Endothelial cell of umbilical vein (primary cell): Measurements from ENCODE around the gene NR0B2. TPM values are rescaled to one million over a fixed set of nuclear protein-coding genes. Genes with fewer than 3 reads are reported as not detected.

ENCODE experiments used
- BruUV-seq: library from RNA; stranded (reverse); fragments of 400-500 nt; replicated peaks from 2 replicates; lab custom pipeline; 2021; lab: Mats Ljungman, UMichigan
- CTCF ChIA-PET: fragments of 300-600, 350-600 bp; sonication (Branson Sonifier 250); formaldehyde crosslinking; loops from one replicate; lab custom pipeline; 2021; ENCODE audit warnings: antibody characterized with exemption, inconsistent platforms; lab: Charles Lee
- POLR2A ChIA-PET: fragments of 300-600, 350-600 bp; sonication (Branson Sonifier 250); formaldehyde crosslinking; loops from one replicate; lab custom pipeline; 2021; ENCODE audit warnings: antibody characterized with exemption, inconsistent platforms; lab: Charles Lee
- DNase-seq: peaks from one replicate; pipeline ENCODE4 v3.0.0-alpha.2; 2011; ENCODE audit warnings: low read depth, low spot score
- FAIRE-seq: peaks from 2 replicates; lab custom pipeline; 2011; peaks lifted over from hg19 to GRCh38; lab: Jason Lieb, UNC
- H2AFZ ChIP-seq: 2 replicates; pipeline ENCODE4 v1.6.0; 2012; ENCODE audit warnings: low read depth, low read length, control low read depth, inconsistent platforms
- H3K27ac ChIP-seq: 2 replicates; pipeline ENCODE4 v1.5.1; 2011; ENCODE audit warnings: low read depth, mild to moderate bottlenecking, control low read depth, low read length, moderate library complexity; ENCODE audit not compliant: insufficient read depth
- H3K27me3 ChIP-seq, 2 experiments: 2 replicates each; pipeline versions ENCODE4 v1.6.0 to v1.6.1; 2011; ENCODE audit warnings: low read length in 2 of 2, mixed read lengths in 1 of 2; ENCODE audit not compliant: control insufficient read depth in 2 of 2, insufficient read depth in 2 of 2
- H3K36me3 ChIP-seq, 2 experiments: 2 replicates in 1 of 2; 3 replicates in 1 of 2; pipeline ENCODE4 v1.5.1; 2011; ENCODE audit warnings: low read length in 2 of 2, mild to moderate bottlenecking in 1 of 2, moderate library complexity in 1 of 2; ENCODE audit not compliant: control insufficient read depth in 2 of 2, insufficient read depth in 2 of 2; ENCODE audit errors: extremely low read depth in 1 of 2
- H3K4me1 ChIP-seq: 3 replicates; pipeline ENCODE4 v1.5.1; 2011; ENCODE audit warnings: mild to moderate bottlenecking, low read length; ENCODE audit not compliant: control insufficient read depth, insufficient read depth; ENCODE audit errors: extremely low read depth
- H3K4me2 ChIP-seq: 2 replicates; pipeline ENCODE4 v1.6.1; 2011; ENCODE audit warnings: low read length, control low read depth, mixed read lengths; ENCODE audit not compliant: insufficient read depth
- H3K4me3 ChIP-seq, 3 experiments: fragments of 200-600 bp in 1 of 3; sonication (generic), shearing (Covaris generic) in 1 of 3; replicated peaks in 1 of 3; 2 replicates each; pipeline ENCODE4 v1.5.1; 2011 to 2016; ENCODE audit warnings: control low read depth in 3 of 3, low read length in 3 of 3, mild to moderate bottlenecking in 2 of 3, inconsistent platforms in 1 of 3, low read depth in 1 of 3, moderate library complexity in 1 of 3; ENCODE audit not compliant: insufficient read depth in 1 of 3
- H3K79me2 ChIP-seq: 2 replicates; pipeline ENCODE4 v1.6.0; 2012; ENCODE audit warnings: low read length, inconsistent platforms; ENCODE audit not compliant: control insufficient read depth, insufficient read depth
- H3K9ac ChIP-seq: replicated peaks from 2 replicates; pipeline ENCODE3; 2011; ENCODE audit warnings: low read length, control low read depth; ENCODE audit not compliant: insufficient read depth; ENCODE audit errors: extremely low read depth
- H3K9me1 ChIP-seq: replicated peaks from 3 replicates; pipeline ENCODE4 v1.6.0; 2011; ENCODE audit warnings: mild to moderate bottlenecking, low read length; ENCODE audit not compliant: control insufficient read depth, insufficient read depth; ENCODE audit errors: extremely low read depth
- H3K9me3 ChIP-seq: replicated peaks from 2 replicates; pipeline ENCODE4 v1.5.1; 2012; ENCODE audit warnings: low read length, inconsistent platforms; ENCODE audit not compliant: control insufficient read depth, insufficient read depth
- H4K20me1 ChIP-seq: replicated peaks from 2 replicates; pipeline ENCODE3; 2011; ENCODE audit warnings: mild to moderate bottlenecking, low read length; ENCODE audit not compliant: control insufficient read depth, insufficient read depth; ENCODE audit errors: extremely low read depth
- CTCF ChIP-seq, 2 donors: IDR thresholded peaks; 1 replicate in 1 of 2; 2 replicates in 1 of 2; pipeline ENCODE4 v1.5.1; 2011; ENCODE audit warnings: low read length in 2 of 2, mild to moderate bottlenecking in 2 of 2, moderate library complexity in 2 of 2, control low read depth in 1 of 2, inconsistent platforms in 1 of 2, low read depth in 1 of 2; ENCODE audit not compliant: insufficient read depth in 1 of 2; ENCODE audit errors: extremely low read depth in 1 of 2
- EZH2 ChIP-seq: IDR thresholded peaks from 2 replicates; pipeline ENCODE4 v1.6.1; 2012; ENCODE audit warnings: borderline replicate concordance, low read depth, mild to moderate bottlenecking, moderate library complexity, low read length, inconsistent platforms; ENCODE audit not compliant: severe bottlenecking
- FOS ChIP-seq: IDR thresholded peaks from 2 replicates; pipeline ENCODE4 v1.6.1; 2011; ENCODE audit warnings: mild to moderate bottlenecking, low read length, moderate library complexity, borderline replicate concordance; ENCODE audit not compliant: insufficient read depth
- GATA2 ChIP-seq: IDR thresholded peaks from 2 replicates; pipeline ENCODE4 v1.7.0; 2011; ENCODE audit warnings: low read depth, mild to moderate bottlenecking, moderate library complexity, mixed read lengths, low read length; ENCODE audit not compliant: insufficient read length, insufficient read depth
- JUN ChIP-seq: IDR thresholded peaks from 2 replicates; pipeline ENCODE4 v1.6.1; 2011; ENCODE audit warnings: borderline replicate concordance, low read depth; ENCODE audit not compliant: insufficient read length, insufficient read depth
- MAX ChIP-seq: IDR thresholded peaks from 2 replicates; pipeline ENCODE4 v1.6.1; 2011; ENCODE audit not compliant: insufficient read depth, insufficient read length
- MYC ChIP-seq: IDR thresholded peaks from one replicate; pipeline ENCODE4 v1.6.1; 2011; ENCODE audit warnings: mild to moderate bottlenecking, low read depth, low read length
- POLR2A ChIP-seq: IDR thresholded peaks from 2 replicates; pipeline ENCODE4 v1.6.1; 2012; ENCODE audit warnings: low read depth, mild to moderate bottlenecking, control low read depth, low read length
- POLR2AphosphoS5 ChIP-seq: IDR thresholded peaks from 2 replicates; pipeline ENCODE4 v1.6.1; 2012; ENCODE audit warnings: low read depth, mild to moderate bottlenecking, control low read depth, low read length, moderate library complexity; ENCODE audit not compliant: insufficient read depth
- dilution Hi-C: fragments of 300-500 bp; cut with MboI; formaldehyde crosslinking; loops from one replicate; pipeline ENCODE4 v1.15.0; 2019; ENCODE audit warnings: low sequenced_read_pairs; ENCODE audit not compliant: extremely low pct_ligation_motif_present
- intact Hi-C: fragments of 100-400 bp; cut with micrococcal nuclease; formaldehyde crosslinking; loops from one replicate; pipeline ENCODE4 v1.10.0; 2022
- polyA plus RNA-seq, 4 experiments: library from polyadenylated mRNA; depleted of rRNA in 3 of 4; stranded (reverse) in 3 of 4; unstranded in 1 of 4; fragments of >200 nt; gene quantifications; 2 replicates each; pipeline versions ENCODE4 v1.2.1 to v1.2.3, GENCODE V29; 2011 to 2012; ENCODE audit warnings: missing spikeins in 1 of 4
- total RNA-seq: library from RNA; stranded (reverse); gene quantifications from 2 replicates; pipeline ENCODE4 v1.2.3, GENCODE V29; 2021

The NR0B2 gene
- total and polyA plus RNA-seq, 2 donors (not counting 3 experiments of a cell fraction or from before 2014, with no cell fraction given) = not detected

- POLR2A ChIA-PET = no interaction called here
- intact Hi-C loops = no loop called here
Measured at GRCh38 chr1:26936823-26937222, 23.0 kb upstream of the NR0B2 start.

More at GRCh38 chr1:26936823-26937222, 23.0 kb upstream of the NR0B2 start:
- no peaks in the 10 kb centered on the region for H4K20me1 ChIP-seq
- peaks cover 0 to 15% of the 10 kb centered on the region in 2 experiments for H3K36me3 ChIP-seq
- no TSS peak for BruUV-seq
- no peaks in the 10 kb centered on the region for H3K9me1 ChIP-seq
- TF ChIP-seq CTCF (IDR thresholded peaks at IDR 0.05; ENCODE audit: extremely low read depth in 1 of 2, insufficient read depth in 1 of 2, low read depth in 1 of 2, low read length in 2 of 2) (no peak), FOS (no peak), MAX (no peak), POLR2A (no peak), EZH2 (no peak), GATA2 (no peak), MYC (no peak), JUN (no peak), POLR2AphosphoS5 (no peak)
- FAIRE-seq = no peak
- no peaks in the 10 kb centered on the region for H3K27me3 ChIP-seq
- H2AFZ ChIP-seq = no peak overlapping the region
- dilution Hi-C loops = no loop called here
- no peak overlapping the region for H3K27ac ChIP-seq
- no peak for DNase-seq
- no peaks in the 10 kb centered on the region for H3K9me3 ChIP-seq
- H3K4me1 ChIP-seq = no peaks in the 10 kb centered on the region
- no peak overlapping the region for H3K4me3 ChIP-seq
- peaks cover 48% of the 10 kb centered on the region for H3K79me2 ChIP-seq
- CTCF ChIA-PET = no interaction called here
- H3K4me2 ChIP-seq = no peak overlapping the region
- no peak overlapping the region for H3K9ac ChIP-seq
